IMR-90 (cell line): Measurements from ENCODE around the gene PRSS2. TPM values are rescaled to one million over a fixed set of nuclear protein-coding genes. Genes with fewer than 3 reads are reported as not detected.

Experiments
- ATAC-seq: fragments of 200-7000 bp; cut with Tn5 transposase; 2 replicates; pipeline ENCODE4 v1.9.1; 2020; ENCODE audit warnings: low read depth, mild to moderate bottlenecking, moderate library complexity
- BruUV-seq: library from RNA; stranded (reverse); fragments of 400-500 nt; replicated peaks from 2 replicates; lab custom pipeline; 2021; lab: Mats Ljungman, UMichigan
- CTCF ChIA-PET: fragments of 300-600 bp; formaldehyde crosslinking; extraction: SDS; loops from one replicate; lab custom pipeline; 2021; ENCODE audit warnings: antibody characterized with exemption; lab: Yijun Ruan, JAX
- POLR2A ChIA-PET: fragments of 300-600 bp; sonication (Branson Sonifier 250); formaldehyde crosslinking; loops from one replicate; lab custom pipeline; 2022; ENCODE audit warnings: antibody characterized with exemption; ENCODE audit not compliant: unreplicated experiment; lab: Charles Lee
- DNase-seq: peaks from one replicate; pipeline ENCODE4 v3.0.0; 2013
- H2AFZ ChIP-seq: replicated peaks from 2 replicates; pipeline ENCODE3; 2013; ENCODE audit warnings: low read length, mild to moderate bottlenecking; ENCODE audit not compliant: poor library complexity
- H2AK5ac ChIP-seq: 2 replicates; pipeline ENCODE4 v1.6.1; 2013; ENCODE audit warnings: low read depth, low read length, inconsistent platforms
- H2AK9ac ChIP-seq: replicated peaks from 2 replicates; pipeline ENCODE3; 2013; ENCODE audit warnings: mild to moderate bottlenecking, low read depth, low read length, moderate library complexity; ENCODE audit not compliant: poor library complexity
- H2BK120ac ChIP-seq: 2 replicates; pipeline ENCODE4 v1.6.1; 2013; ENCODE audit warnings: low read depth, low read length, inconsistent platforms
- H2BK15ac ChIP-seq: 3 replicates; pipeline ENCODE4 v1.6.1; 2013; ENCODE audit warnings: low read depth, low read length, inconsistent platforms
- H2BK20ac ChIP-seq: 2 replicates; pipeline ENCODE4 v1.6.1; 2013; ENCODE audit warnings: low read depth, mild to moderate bottlenecking, inconsistent platforms, low read length, moderate library complexity
- H2BK5ac ChIP-seq: 2 replicates; pipeline ENCODE4 v1.6.1; 2013; ENCODE audit warnings: mild to moderate bottlenecking, low read depth, low read length, inconsistent platforms; ENCODE audit not compliant: poor library complexity, severe bottlenecking
- H3K14ac ChIP-seq: replicated peaks from 2 replicates; pipeline ENCODE4 v1.6.1; 2013; ENCODE audit warnings: low read depth, low read length, inconsistent platforms
- H3K18ac ChIP-seq: 2 replicates; pipeline ENCODE4 v1.6.1; 2013; ENCODE audit warnings: low read depth, low read length, control low read depth
- H3K23ac ChIP-seq: 2 replicates; pipeline ENCODE4 v1.6.1; 2013; ENCODE audit warnings: low read depth, low read length, inconsistent platforms
- H3K27ac ChIP-seq: 2 replicates; pipeline ENCODE4 v1.5.1; 2013; ENCODE audit warnings: mild to moderate bottlenecking, control low read depth, low read length; ENCODE audit not compliant: insufficient read depth
- H3K27me3 ChIP-seq: 2 replicates; pipeline ENCODE4 v1.6.1; 2013; ENCODE audit warnings: low read length; ENCODE audit not compliant: control insufficient read depth, insufficient read depth
- H3K36me3 ChIP-seq: 2 replicates; pipeline ENCODE4 v1.6.1; 2013; ENCODE audit warnings: low read length, mixed read lengths; ENCODE audit not compliant: control insufficient read depth, insufficient read depth
- H3K4ac ChIP-seq: 2 replicates; pipeline ENCODE4 v1.6.1; 2013; ENCODE audit warnings: low read depth, low read length, inconsistent platforms
- H3K4me1 ChIP-seq: 2 replicates; pipeline ENCODE4 v1.6.1; 2013; ENCODE audit warnings: low read length, mixed read lengths; ENCODE audit not compliant: control insufficient read depth, insufficient read depth
- H3K4me2 ChIP-seq: 2 replicates; pipeline ENCODE4 v1.6.1; 2013; ENCODE audit warnings: low read depth, mild to moderate bottlenecking, control low read depth, low read length, moderate library complexity
- H3K4me3 ChIP-seq: 2 replicates; pipeline ENCODE4 v1.5.1; 2013; ENCODE audit warnings: low read depth, mild to moderate bottlenecking, control low read depth, low read length, moderate library complexity; ENCODE audit not compliant: insufficient read depth
- H3K56ac ChIP-seq: 2 replicates; pipeline ENCODE4 v1.6.1; 2013; ENCODE audit warnings: low read length, inconsistent platforms; ENCODE audit not compliant: insufficient read depth; ENCODE audit errors: extremely low read depth
- H3K79me1 ChIP-seq, 2 experiments: 2 replicates each; pipeline ENCODE4 v1.6.1; 2013; ENCODE audit warnings: low read length in 2 of 2, inconsistent platforms in 1 of 2, low read depth in 1 of 2
- H3K9ac ChIP-seq: 2 replicates; pipeline ENCODE4 v1.6.1; 2013; ENCODE audit warnings: low read depth, low read length, control low read depth
- H3K9me1 ChIP-seq: 2 replicates; pipeline ENCODE4 v1.6.1; 2013; ENCODE audit warnings: low read length, inconsistent platforms; ENCODE audit not compliant: insufficient read depth
- H3K9me3 ChIP-seq: 2 replicates; pipeline ENCODE4 v1.6.1; 2013; ENCODE audit warnings: low read length; ENCODE audit not compliant: control insufficient read depth, insufficient read depth
- H4K20me1 ChIP-seq: 2 replicates; pipeline ENCODE4 v1.6.1; 2013; ENCODE audit warnings: low read length, inconsistent platforms; ENCODE audit not compliant: insufficient read depth
- H4K5ac ChIP-seq: 2 replicates; pipeline ENCODE4 v1.6.1; 2013; ENCODE audit warnings: mild to moderate bottlenecking, low read depth, low read length, control low read depth
- H4K8ac ChIP-seq, 2 experiments: 2 replicates each; pipeline ENCODE4 v1.6.1; 2013; ENCODE audit warnings: low read depth in 2 of 2, low read length in 2 of 2, control low read depth in 1 of 2, inconsistent platforms in 1 of 2
- H4K91ac ChIP-seq: 2 replicates; pipeline ENCODE4 v1.6.1; 2013; ENCODE audit warnings: low read depth, low read length, inconsistent platforms; ENCODE audit not compliant: insufficient read depth
- BHLHE40 ChIP-seq: fragments of 150-350 bp; IDR thresholded peaks from 2 replicates; pipeline ENCODE4 v1.6.1; 2016; ENCODE audit warnings: mild to moderate bottlenecking, low read depth, low read length
- CEBPB ChIP-seq: IDR thresholded peaks from 2 replicates; pipeline ENCODE4 v1.6.1; 2012; ENCODE audit warnings: low read depth, low read length, improper control_type of control experiment
- CHD1 ChIP-seq: IDR thresholded peaks from 2 replicates; pipeline ENCODE4 v1.6.1; 2012; ENCODE audit warnings: low read depth, low read length, improper control_type of control experiment
- FOS ChIP-seq: fragments of 150-350 bp; IDR thresholded peaks from 2 replicates; pipeline ENCODE4 v1.6.1; 2016; ENCODE audit warnings: low read depth, low read length
- MAFK ChIP-seq: IDR thresholded peaks from 2 replicates; pipeline ENCODE4 v1.6.1; 2012; ENCODE audit warnings: low read depth, low read length, improper control_type of control experiment
- MAZ ChIP-seq: IDR thresholded peaks from 2 replicates; pipeline ENCODE4 v1.6.1; 2012; ENCODE audit warnings: low read depth, mild to moderate bottlenecking, low read length, improper control_type of control experiment, moderate library complexity, borderline replicate concordance
- NFE2L2 ChIP-seq: fragments of 150-350 bp; IDR thresholded peaks from 2 replicates; pipeline ENCODE4 v1.6.1; 2016; ENCODE audit warnings: low read depth, mild to moderate bottlenecking, low read length
- POLR2A ChIP-seq: IDR thresholded peaks from 2 replicates; pipeline ENCODE4 v1.6.1; 2012; ENCODE audit warnings: mild to moderate bottlenecking, low read depth, low read length
- RAD21 ChIP-seq: IDR thresholded peaks from 2 replicates; pipeline ENCODE4 v1.6.1; 2012; ENCODE audit warnings: low read length, improper control_type of control experiment
- RCOR1 ChIP-seq: IDR thresholded peaks from 2 replicates; pipeline ENCODE4 v1.6.1; 2012; ENCODE audit warnings: mild to moderate bottlenecking, low read length, improper control_type of control experiment; ENCODE audit not compliant: insufficient replicate concordance
- SMC3 ChIP-seq: fragments of 150-350 bp; IDR thresholded peaks from 2 replicates; pipeline ENCODE4 v1.6.1; 2016; ENCODE audit warnings: low read depth, mild to moderate bottlenecking, antibody characterized with exemption, low read length, moderate library complexity
- WGBS, 2 experiments: methylation state at CpG; one replicate each; pipeline versions ENCODE4 v1.1.5 to v1.1.7; 2013; ENCODE audit warnings: missing lambda C conversion rate in 2 of 2; ENCODE audit not compliant: insufficient read length in 1 of 2; ENCODE audit errors: extremely low coverage in 2 of 2; 5-methylcytosine and 5-hydroxymethylcytosine counted together
- dilution Hi-C: fragments of 300-500 bp; cut with HindIII; formaldehyde crosslinking; loops from one replicate; pipeline ENCODE4 v1.14.3; 2018; ENCODE audit warnings: low sequenced_read_pairs; ENCODE audit not compliant: unreplicated experiment
- in situ Hi-C: fragments of 300-500 bp; cut with MboI; formaldehyde crosslinking; loops from 3 replicates; pipeline ENCODE4 v1.14.3; 2019; ENCODE audit warnings: low sequenced_read_pairs, inconsistent platforms, mixed read lengths
- intact Hi-C: fragments of 100-400 bp; cut with micrococcal nuclease; formaldehyde crosslinking; loops from 2 replicates; pipeline ENCODE4 v1.10.0; 2022
- polyA plus RNA-seq, 3 experiments: library from polyadenylated mRNA; depleted of rRNA; stranded (reverse); fragments of >200 nt; gene quantifications; 2 replicates each; pipeline ENCODE4 v1.2.3, GENCODE V29; 2012; ENCODE audit warnings: low replicate concordance in 1 of 3
- total RNA-seq: library from RNA; depleted of rRNA; stranded (reverse); fragments of >200 nt; gene quantifications from 2 replicates; pipeline ENCODE4 v1.2.3, GENCODE V29; 2012
- TF ChIP-seq, protein P1 (sequence below): fragments of 150-350 bp; IDR thresholded peaks from 2 replicates; pipeline ENCODE4 v1.6.1; 2017; ENCODE audit warnings: mild to moderate bottlenecking, antibody characterized with exemption, low read length, low read depth
- TF ChIP-seq, protein P2 (sequence below): fragments of 150-350 bp; IDR thresholded peaks from 2 replicates; pipeline ENCODE4 v1.6.1; 2016; ENCODE audit warnings: low read depth, mild to moderate bottlenecking, low read length, moderate library complexity, borderline replicate concordance

Gene PRSS2
- total and polyA plus RNA-seq, 2 of the 4 experiments (the other 2 are of a cell fraction), result not detected

DNA sequence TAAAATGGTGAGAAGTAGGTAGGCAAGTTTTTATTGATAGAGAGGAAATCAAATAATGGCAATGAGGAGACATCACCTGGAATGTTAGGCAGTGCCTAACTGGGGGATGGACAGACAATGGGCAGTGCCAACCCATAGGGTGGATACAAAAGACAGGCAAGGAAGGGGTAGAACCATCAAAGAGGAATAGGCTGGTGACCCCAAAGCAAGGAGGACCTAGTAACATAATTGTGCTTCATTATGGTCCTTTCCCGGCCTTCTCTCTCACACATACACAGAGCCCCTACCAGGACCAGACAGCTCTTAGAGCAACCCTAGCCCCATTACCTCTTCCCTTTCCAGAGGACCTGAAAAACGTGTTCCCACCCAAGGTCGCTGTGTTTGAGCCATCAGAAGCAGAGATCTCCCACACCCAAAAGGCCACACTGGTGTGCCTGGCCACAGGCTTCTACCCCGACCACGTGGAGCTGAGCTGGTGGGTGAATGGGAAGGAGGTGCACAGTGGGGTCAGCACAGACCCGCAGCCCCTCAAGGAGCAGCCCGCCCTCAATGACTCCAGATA lies 30.0 kb downstream of the PRSS2 start:
- ATAC-seq (no peak), DNase-seq (no peak)
- Histone ChIP-seq H3K9ac (no peak overlapping the region), H2AK9ac (no peak overlapping the region), H3K4me1 (no peaks in the 10 kb centered on the region), H3K9me1 (no peaks in the 10 kb centered on the region), H4K8ac (no peak overlapping the region), H3K4me3 (no peak overlapping the region), H3K14ac (no peak overlapping the region), H3K23ac (no peak overlapping the region), H2BK120ac (no peak overlapping the region), H3K18ac (no peak overlapping the region), H3K36me3 (no peaks in the 10 kb centered on the region), H3K79me1 (no peaks in the 10 kb centered on the region), H3K4ac (no peak overlapping the region), H2AK5ac (no peak overlapping the region), H4K5ac (no peak overlapping the region), H4K20me1 (no peaks in the 10 kb centered on the region), H3K27me3 (peaks cover 52% of the 10 kb centered on the region), H4K91ac (no peak overlapping the region), H3K56ac (no peak overlapping the region), H2BK15ac (no peak overlapping the region), H2BK5ac (no peak overlapping the region), H3K27ac (no peak overlapping the region), H3K4me2 (no peak overlapping the region), H3K9me3 (no peaks in the 10 kb centered on the region), H2AFZ (no peak overlapping the region), H2BK20ac (no peak overlapping the region)
- in situ Hi-C loops (no loop called here), intact Hi-C loops (no loop called here), dilution Hi-C loops (no loop called here)
- POLR2A ChIA-PET, result no interaction called here
- CTCF ChIA-PET, result no interaction called here
- no peak for TF ChIP-seq MAFK
- TF ChIP-seq FOS, result no peak
- TF ChIP-seq, protein P1, sequence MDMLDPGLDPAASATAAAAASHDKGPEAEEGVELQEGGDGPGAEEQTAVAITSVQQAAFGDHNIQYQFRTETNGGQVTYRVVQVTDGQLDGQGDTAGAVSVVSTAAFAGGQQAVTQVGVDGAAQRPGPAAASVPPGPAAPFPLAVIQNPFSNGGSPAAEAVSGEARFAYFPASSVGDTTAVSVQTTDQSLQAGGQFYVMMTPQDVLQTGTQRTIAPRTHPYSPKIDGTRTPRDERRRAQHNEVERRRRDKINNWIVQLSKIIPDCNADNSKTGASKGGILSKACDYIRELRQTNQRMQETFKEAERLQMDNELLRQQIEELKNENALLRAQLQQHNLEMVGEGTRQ, result no peak
- no peak for TF ChIP-seq MAZ
- no peak for TF ChIP-seq POLR2A
- no peak for TF ChIP-seq BHLHE40
- TF ChIP-seq, protein P2, sequence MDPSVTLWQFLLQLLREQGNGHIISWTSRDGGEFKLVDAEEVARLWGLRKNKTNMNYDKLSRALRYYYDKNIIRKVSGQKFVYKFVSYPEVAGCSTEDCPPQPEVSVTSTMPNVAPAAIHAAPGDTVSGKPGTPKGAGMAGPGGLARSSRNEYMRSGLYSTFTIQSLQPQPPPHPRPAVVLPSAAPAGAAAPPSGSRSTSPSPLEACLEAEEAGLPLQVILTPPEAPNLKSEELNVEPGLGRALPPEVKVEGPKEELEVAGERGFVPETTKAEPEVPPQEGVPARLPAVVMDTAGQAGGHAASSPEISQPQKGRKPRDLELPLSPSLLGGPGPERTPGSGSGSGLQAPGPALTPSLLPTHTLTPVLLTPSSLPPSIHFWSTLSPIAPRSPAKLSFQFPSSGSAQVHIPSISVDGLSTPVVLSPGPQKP, result no peak
- TF ChIP-seq RCOR1, result no peak
- no peak for TF ChIP-seq CHD1
- TF ChIP-seq SMC3, result no peak
- TF ChIP-seq NFE2L2, result no peak
- no peak for TF ChIP-seq RAD21
- no peak for TF ChIP-seq CEBPB
- BruUV-seq, result no TSS peak
- no CpG with 5 or more reads among the region's 7 CpGs for WGBS, 2 experiments
